Measurements from ENCODE around the gene HSD17B14.
A peak's percentile ranks its signal among the peaks of the same experiment; 100 is the strongest.
"Not testable (repeated sequence)": the region's sequence is repeated elsewhere in the genome, so short reads cannot be mapped to it uniquely, and the experiment has no call there.

HSD17B14 gene

GRCh38 chr19:48858984-48859710, 22.9 kb upstream of the HSD17B14 start:
- H4K20me1 ChIP-seq = no peaks in the 10 kb centered on the region
- no peaks in the 10 kb centered on the region for H3K9me3 ChIP-seq (replicated peaks in 1 of 11)
- peak overlapping the region; percentile 26 to 66 (median 48); a peak in 18 of 22 replicates for H3K4me2 ChIP-seq
- no peak for TF ChIP-seq Cebpa-rat (IDR thresholded peaks at IDR 0.05)
- H3K36me3 ChIP-seq = no peaks in the 10 kb centered on the region
- peak overlapping the region in 2 of 11 experiments; percentile 29 to 50; a peak in 3 of 22 replicates for H3K9ac ChIP-seq
- H3K4me3 ChIP-seq = peak overlapping the region in 2 of 10 experiments; percentile 14 to 19; a peak in 2 of 20 replicates
- H3K4me1 ChIP-seq = peaks cover 0 to 13% (median 10%) of the 10 kb centered on the region in 10 experiments; a peak in 14 of 20 replicates
- H3K27me3 ChIP-seq = no peaks in the 10 kb centered on the region
- peak overlapping the region in 3 of 11 experiments; percentile 3 to 37 (median 3); a peak in 2 of 22 replicates for H3K27ac ChIP-seq

GRCh38 chr19:48856921-48857320, 20.6 kb upstream of the HSD17B14 start:
- H4K20me1 ChIP-seq = no peaks in the 10 kb centered on the region
- TF ChIP-seq Cebpa-rat (IDR thresholded peaks at IDR 0.05) = no peak

GRCh38 chr19:48854103-48854502, 17.8 kb upstream of the HSD17B14 start:
- Histone ChIP-seq H3K36me3 (no peaks in the 10 kb centered on the region), H3K4me3 (no peak overlapping the region), H3K9me3 (replicated peaks in 1 of 11) (no peaks in the 10 kb centered on the region), H3K4me1 (peaks cover 0 to 8% (median 5%) of the 10 kb centered on the region in 10 experiments; a peak in 14 of 20 replicates), H3K9ac (no peak overlapping the region), H4K20me1 (no peaks in the 10 kb centered on the region), H3K27ac (no peak overlapping the region), H3K27me3 (no peaks in the 10 kb centered on the region), H3K4me2 (no peak overlapping the region)
- no peak for TF ChIP-seq Cebpa-rat (IDR thresholded peaks at IDR 0.05)

More at GRCh38 chr19:48856921-48857320, 20.6 kb upstream of the HSD17B14 start:
- no peaks in the 10 kb centered on the region for H3K27me3 ChIP-seq
- H3K36me3 ChIP-seq = no peaks in the 10 kb centered on the region
- no peak overlapping the region for H3K9ac ChIP-seq
- no peak overlapping the region for H3K27ac ChIP-seq
- H3K4me2 ChIP-seq = no peak overlapping the region
- no peak overlapping the region for H3K4me3 ChIP-seq
- peaks cover 0 to 13% (median 10%) of the 10 kb centered on the region in 10 experiments; a peak in 14 of 20 replicates for H3K4me1 ChIP-seq
- H3K9me3 ChIP-seq (replicated peaks in 1 of 11) = no peaks in the 10 kb centered on the region

GRCh38 chr19:48853483-48853882, 17.2 kb upstream of the HSD17B14 start:
- Histone ChIP-seq H3K4me1 (peaks cover 0 to 6% (median 0%) of the 10 kb centered on the region in 10 experiments; a peak in 3 of 20 replicates), H3K9ac (no peak overlapping the region), H4K20me1 (no peaks in the 10 kb centered on the region), H3K36me3 (no peaks in the 10 kb centered on the region), H3K9me3 (replicated peaks in 1 of 11) (no peaks in the 10 kb centered on the region), H3K4me3 (no peak overlapping the region), H3K4me2 (no peak overlapping the region), H3K27me3 (no peaks in the 10 kb centered on the region), H3K27ac (no peak overlapping the region)
- TF ChIP-seq Cebpa-rat (IDR thresholded peaks at IDR 0.05) = no peak

- H3K9me3 ChIP-seq (replicated peaks in 1 of 11) = no peaks in the 10 kb centered on the region
- no peaks in the 10 kb centered on the region for H3K36me3 ChIP-seq
- H3K9ac ChIP-seq = no peak overlapping the region
- peaks cover 0 to 6% (median 0%) of the 10 kb centered on the region in 10 experiments; a peak in 2 of 20 replicates for H3K4me1 ChIP-seq
- no peak for TF ChIP-seq Cebpa-rat (IDR thresholded peaks at IDR 0.05)
- H3K4me2 ChIP-seq = no peak overlapping the region
- no peaks in the 10 kb centered on the region for H3K27me3 ChIP-seq
- H3K27ac ChIP-seq = no peak overlapping the region
- no peaks in the 10 kb centered on the region for H4K20me1 ChIP-seq
- no peak overlapping the region for H3K4me3 ChIP-seq
These were observed 16.0 kb upstream of the HSD17B14 start for GRCh38 chr19:48852292-48852691.

- not testable (repeated sequence) for H3K9ac ChIP-seq; H3K36me3 ChIP-seq; H3K27me3 ChIP-seq; H3K4me2 ChIP-seq; H3K4me3 ChIP-seq; H4K20me1 ChIP-seq; H3K27ac ChIP-seq; H3K9me3 ChIP-seq (replicated peaks in 1 of 11)
- peaks cover 0 to 14% (median 0%) of the 10 kb centered on the region in 10 experiments; a peak in 4 of 20 replicates for H3K4me1 ChIP-seq
These were observed 10.4 kb upstream of the HSD17B14 start for GRCh38 chr19:48846659-48847058.

- no peaks in the 10 kb centered on the region for H3K9me3 ChIP-seq (replicated peaks in 1 of 11)
- no peaks in the 10 kb centered on the region for H4K20me1 ChIP-seq
- H3K4me3 ChIP-seq = no peak overlapping the region
- TF ChIP-seq Cebpa-rat (IDR thresholded peaks at IDR 0.05) = no peak
- H3K4me2 ChIP-seq = no peak overlapping the region
- peaks cover 0 to 14% (median 0%) of the 10 kb centered on the region in 10 experiments; a peak in 4 of 20 replicates for H3K4me1 ChIP-seq
- H3K27me3 ChIP-seq = no peaks in the 10 kb centered on the region
- no peak overlapping the region for H3K27ac ChIP-seq
- no peak overlapping the region for H3K9ac ChIP-seq
- no peaks in the 10 kb centered on the region for H3K36me3 ChIP-seq
These were observed 9.1 kb upstream of the HSD17B14 start for GRCh38 chr19:48845384-48845783.

GRCh38 chr19:48844472-48844871, 8.2 kb upstream of the HSD17B14 start:
- no peak overlapping the region for H3K4me3 ChIP-seq
- no peak overlapping the region for H3K4me2 ChIP-seq
- no peaks in the 10 kb centered on the region for H4K20me1 ChIP-seq
- no peaks in the 10 kb centered on the region for H3K9me3 ChIP-seq (replicated peaks in 1 of 11)
- no peak overlapping the region for H3K27ac ChIP-seq
- H3K27me3 ChIP-seq = no peaks in the 10 kb centered on the region
- no peak for TF ChIP-seq Cebpa-rat (IDR thresholded peaks at IDR 0.05)
- no peaks in the 10 kb centered on the region for H3K36me3 ChIP-seq
- H3K4me1 ChIP-seq = peaks cover 0 to 14% (median 0%) of the 10 kb centered on the region in 10 experiments; a peak in 4 of 20 replicates
- H3K9ac ChIP-seq = no peak overlapping the region

GRCh38 chr19:48842789-48843162, 6.5 kb upstream of the HSD17B14 start:
- TF ChIP-seq Cebpa-rat (IDR thresholded peaks at IDR 0.05) = no peak
- peaks cover 0 to 17% (median 6%) of the 10 kb centered on the region in 10 experiments; a peak in 8 of 20 replicates for H3K4me1 ChIP-seq
- no peak overlapping the region for H3K4me3 ChIP-seq
- no peak overlapping the region for H3K4me2 ChIP-seq
- H3K9ac ChIP-seq = no peak overlapping the region
- no peaks in the 10 kb centered on the region for H3K36me3 ChIP-seq
- no peaks in the 10 kb centered on the region for H3K27me3 ChIP-seq
- H3K27ac ChIP-seq = no peak overlapping the region
- H4K20me1 ChIP-seq = no peaks in the 10 kb centered on the region
- H3K9me3 ChIP-seq (replicated peaks in 1 of 11) = no peaks in the 10 kb centered on the region

GRCh38 chr19:48841571-48841970, 5.3 kb upstream of the HSD17B14 start:
- Histone ChIP-seq H3K36me3 (no peaks in the 10 kb centered on the region), H4K20me1 (no peaks in the 10 kb centered on the region), H3K27me3 (no peaks in the 10 kb centered on the region), H3K9ac (0 out of 22 replicates have a peak overlapping the region, but pooled peaks of 2 of the 11 experiments have one; percentile 6 to 14), H3K4me2 (no peak overlapping the region), H3K27ac (no peak overlapping the region), H3K4me1 (peaks cover 7 to 29% (median 18%) of the 10 kb centered on the region in 10 experiments), H3K9me3 (replicated peaks in 1 of 11) (no peaks in the 10 kb centered on the region), H3K4me3 (no peak overlapping the region)
- no peak for TF ChIP-seq Cebpa-rat (IDR thresholded peaks at IDR 0.05)
